ENCODE measurements around the gene ATG9A.

Gene ATG9A

GRCh38 chr2:219221957-219222518 is 7.4 kb downstream of the ATG9A start:
- no peak for DNase-seq

- DNase-seq, result no peak
Observed at GRCh38 chr2:219220652-219221402, 8.6 kb downstream of the ATG9A start.

GRCh38 chr2:219219784-219220532 is 9.5 kb downstream of the ATG9A start:
- no peak for DNase-seq

GRCh38 chr2:219218732-219219701 is 10.4 kb downstream of the ATG9A start, which contains the start of gene ABCB6:
ABCB6 (minus strand) TSS chr2:219218958; CDS start chr2:219218673, 285 bp downstream.
- DNase-seq, result peak; percentile 86 to 91

GRCh38 chr2:219218217-219218731 is 11.2 kb downstream of the ATG9A start:
- DNase-seq, result no peak

GRCh38 chr2:219216535-219216915 is 12.9 kb downstream of the ATG9A start:
- no peak for DNase-seq

- DNase-seq, result no peak
Observed at GRCh38 chr2:219215871-219216534, 13.4 kb downstream of the ATG9A start.

GRCh38 chr2:219214786-219215185 is 14.7 kb downstream of the ATG9A start:
- no peak for DNase-seq

- no peak for DNase-seq
Observed at GRCh38 chr2:219214141-219214540, 15.3 kb downstream of the ATG9A start.

GRCh38 chr2:219213486-219214071 is 15.9 kb downstream of the ATG9A start:
- DNase-seq, result no peak

- DNase-seq, result no peak
Observed at GRCh38 chr2:219213026-219213415, 16.4 kb downstream of the ATG9A start.

- no peak for DNase-seq
Observed at GRCh38 chr2:219210886-219211362, 18.5 kb downstream of the ATG9A start.

GRCh38 chr2:219210196-219210885 is 19.1 kb downstream of the ATG9A start:
- no peak for DNase-seq

GRCh38 chr2:219209236-219210195 is 19.9 kb downstream of the ATG9A start:
- no peak for DNase-seq

GRCh38 chr2:219207884-219208740 is 21.3 kb downstream of the ATG9A start:
- DNase-seq, result no peak

- no peak for DNase-seq
Observed at GRCh38 chr2:219207134-219207883, 22.1 kb downstream of the ATG9A start.

- peak; percentile 94 to 96 for DNase-seq
Observed at GRCh38 chr2:219206328-219207133, 22.9 kb downstream of the ATG9A start, which contains the start of gene ZFAND2B. ZFAND2B (plus strand) TSS chr2:219206782; CDS start chr2:219206988, 206 bp downstream.

Measured in CD4-positive, alpha-beta T cell treated with Interferon alpha-2 for 1 hour (primary cell).